NT2/D1 (cell line): ENCODE data around the gene ITPRIP.

ENCODE experiments used
- YY1 ChIP-seq: IDR thresholded peaks from 2 replicates; pipeline ENCODE4 v1.6.1; 2011; ENCODE audit not compliant: insufficient read length, insufficient read depth
- ZNF274 ChIP-seq: IDR thresholded peaks from 2 replicates; pipeline ENCODE4 v1.6.1; 2011; ENCODE audit warnings: mild to moderate bottlenecking, low read depth, low read length

- TF ChIP-seq ZNF274 (no peak), YY1 (no peak)
Measured at GRCh38 chr10:104330168-104331110, 7.8 kb downstream of the ITPRIP start.
